Posterior vena cava (tissue), 2 donors: ENCODE data around the gene CRTC3. TPM values are rescaled to one million over a fixed set of nuclear protein-coding genes. Genes with fewer than 3 reads are reported as not detected.

ENCODE experiments used
- total RNA-seq, 2 donors: library from RNA; stranded (reverse); fragmentation: NEBNext Ultra II Directional; extraction: Animal tissue kit (Norgen Biotek cat#: 25700); gene quantifications; one replicate each; pipeline ENCODE4 v1.2.1, GENCODE V29; 2021
- donor health status: DM: yes; HTN: yes; CAD: no.
- donor health status: DM: yes; HTN: yes; CAD: no.

The CRTC3 gene
- total RNA-seq, 2 donors from 2014 or later, result 48.0 to 55.5 TPM

Other genes starting within 250 kb of the CRTC3 start
- 1 to 10 TPM; 3.5 to 4.0 TPM for gene ZNF774, start 177.6 kb upstream of the CRTC3 start, total RNA-seq
- gene IQGAP1, start 141.7 kb upstream of the CRTC3 start, total RNA-seq, result 100 to 1,000 TPM; 216 to 265 TPM
- gene BLM, start 187.4 kb downstream of the CRTC3 start, total RNA-seq, result 1 to 10 TPM in 1 of 2 donors, under 1 TPM in 1; 1.00 to 3.1 TPM